Measurements from ENCODE around the gene ANXA4.
"Not testable (repeated sequence)": the region's sequence is repeated elsewhere in the genome, so short reads cannot be mapped to it uniquely, and the experiment has no call there.

ANXA4 gene

GRCh38 chr2:69754633-69755032 lies 12.7 kb downstream of the ANXA4 start:
- H3K4me3 ChIP-seq (replicated peaks; ENCODE audit: low read depth, low read length): no peak overlapping the region

GRCh38 chr2:69755862-69756467 lies 14.0 kb downstream of the ANXA4 start:
- peak; percentile 37 for DNase-seq (ENCODE audit: low read depth)
- H3K4me3 ChIP-seq (replicated peaks; ENCODE audit: low read depth, low read length): no peak overlapping the region
- no peak for TF ChIP-seq CTCF (IDR thresholded peaks at IDR 0.05; ENCODE audit: low read length, missing control alignments)

More at GRCh38 chr2:69754633-69755032, 12.7 kb downstream of the ANXA4 start:
- no peak for DNase-seq (ENCODE audit: low read depth)
- no peak for TF ChIP-seq CTCF (IDR thresholded peaks at IDR 0.05; ENCODE audit: low read length, missing control alignments)

- no peak for TF ChIP-seq CTCF (IDR thresholded peaks at IDR 0.05; ENCODE audit: low read length, missing control alignments)
Observed at GRCh38 chr2:69762025-69762424, 20.1 kb downstream of the ANXA4 start.

GRCh38 chr2:69762513-69763494 lies 20.9 kb downstream of the ANXA4 start:
- H3K4me3 ChIP-seq (replicated peaks; ENCODE audit: low read depth, low read length): no peak overlapping the region
- TF ChIP-seq CTCF (IDR thresholded peaks at IDR 0.05; ENCODE audit: low read length, missing control alignments): no peak
- no peak for DNase-seq (ENCODE audit: low read depth)

More at GRCh38 chr2:69762025-69762424, 20.1 kb downstream of the ANXA4 start:
- DNase-seq (ENCODE audit: low read depth): no peak
- H3K4me3 ChIP-seq (replicated peaks; ENCODE audit: low read depth, low read length): no peak overlapping the region

- not testable (repeated sequence) for H3K4me3 ChIP-seq (replicated peaks; ENCODE audit: low read depth, low read length); DNase-seq (ENCODE audit: low read depth)
Observed at GRCh38 chr2:69763831-69764230, 21.9 kb downstream of the ANXA4 start.

- no peak overlapping the region for H3K4me3 ChIP-seq (replicated peaks; ENCODE audit: low read depth, low read length)
- TF ChIP-seq CTCF (IDR thresholded peaks at IDR 0.05; ENCODE audit: low read length, missing control alignments): no peak
- no peak for DNase-seq (ENCODE audit: low read depth)
Observed at GRCh38 chr2:69764286-69765095, 22.6 kb downstream of the ANXA4 start.

GRCh38 chr2:69765096-69765380 lies 23.1 kb downstream of the ANXA4 start:
- H3K4me3 ChIP-seq (replicated peaks; ENCODE audit: low read depth, low read length): no peak overlapping the region
- no peak for DNase-seq (ENCODE audit: low read depth)
- no peak for TF ChIP-seq CTCF (IDR thresholded peaks at IDR 0.05; ENCODE audit: low read length, missing control alignments)
